Neural cell (in vitro differentiated cells): ENCODE measurements around the gene ST3GAL4. TPM values are rescaled to one million over a fixed set of nuclear protein-coding genes. Genes with fewer than 3 reads are reported as not detected.

Experiments
- H2AFZ ChIP-seq: fragments of 200-600, 300-800 bp; sonication (generic), shearing (Covaris generic); 2 replicates; pipeline ENCODE4 v1.6.0; 2014; ENCODE audit warnings: low read depth, mild to moderate bottlenecking, antibody characterized with exemption, low read length, moderate library complexity
- H3F3A ChIP-seq: fragments of 200-600 bp; shearing (Covaris generic); 2 replicates; pipeline ENCODE4 v1.6.1; 2016; ENCODE audit warnings: mild to moderate bottlenecking, moderate library complexity, mixed read lengths, antibody characterized with exemption, low read length; ENCODE audit not compliant: insufficient read depth, poor library complexity, severe bottlenecking
- H3K27ac ChIP-seq: fragments of 200-600, 300-800 bp; sonication (generic), shearing (Covaris generic); 2 replicates; pipeline ENCODE4 v1.5.1; 2014; ENCODE audit warnings: mild to moderate bottlenecking, low read length, moderate library complexity
- H3K27me3 ChIP-seq: fragments of 300-800, 200-600 bp; sonication (generic), shearing (Covaris generic); 2 replicates; pipeline ENCODE4 v1.6.0; 2014; ENCODE audit warnings: mild to moderate bottlenecking, low read depth, low read length, moderate library complexity; ENCODE audit not compliant: insufficient read depth
- H3K36me3 ChIP-seq: fragments of 300-800, 200-600 bp; sonication (generic), shearing (Covaris generic); 2 replicates; pipeline ENCODE4 v1.5.1; 2014; ENCODE audit warnings: mild to moderate bottlenecking, antibody characterized with exemption, low read length, moderate library complexity; ENCODE audit not compliant: insufficient read depth
- H3K4me2 ChIP-seq: fragments of 300-800, 200-600 bp; sonication (generic), shearing (Covaris generic); 2 replicates; pipeline ENCODE4 v1.6.0; 2014; ENCODE audit warnings: mild to moderate bottlenecking, low read length
- H3K4me3 ChIP-seq: fragments of 300-800, 200-600 bp; sonication (generic), shearing (Covaris generic); 2 replicates; pipeline ENCODE4 v1.5.1; 2014; ENCODE audit warnings: mild to moderate bottlenecking, low read length, moderate library complexity
- H3K79me2 ChIP-seq: fragments of 200-600 bp; shearing (Covaris generic); replicated peaks from 2 replicates; pipeline ENCODE4 v1.6.0; 2014; ENCODE audit warnings: mild to moderate bottlenecking, low read length, moderate library complexity; ENCODE audit not compliant: insufficient read depth
- H3K9ac ChIP-seq: fragments of 300-800, 200-600 bp; sonication (generic), shearing (Covaris generic); 2 replicates; pipeline ENCODE4 v1.6.1; 2016; ENCODE audit warnings: mild to moderate bottlenecking, low read length, mixed read lengths
- H3K9me2 ChIP-seq: fragments of 200-600 bp; shearing (Covaris generic); 2 replicates; pipeline ENCODE4 v1.6.1; 2016; ENCODE audit warnings: mild to moderate bottlenecking, low read length, mixed read lengths; ENCODE audit not compliant: insufficient read depth
- H3K9me3 ChIP-seq: fragments of 200-600, 300-800 bp; sonication (generic), shearing (Covaris generic); 2 replicates; pipeline ENCODE4 v1.6.1; 2016; ENCODE audit warnings: mild to moderate bottlenecking, mixed run types, low read length, moderate library complexity, mixed read lengths
- H4K20me1 ChIP-seq: fragments of 200-600 bp; shearing (Covaris generic); 2 replicates; pipeline ENCODE4 v1.6.1; 2016; ENCODE audit warnings: mild to moderate bottlenecking, mixed run types; ENCODE audit not compliant: insufficient read depth
- CTCF ChIP-seq: fragments of 450-650 bp; IDR thresholded peaks from 2 replicates; pipeline ENCODE4 v1.5.1; 2014; ENCODE audit warnings: antibody characterized with exemption, mild to moderate bottlenecking, moderate library complexity; ENCODE audit not compliant: poor library complexity, severe bottlenecking
- EP300 ChIP-seq: fragments of 450-650 bp; conservative IDR thresholded peaks from 2 replicates; pipeline ENCODE4 v1.6.1; 2014; ENCODE audit warnings: antibody characterized with exemption, mild to moderate bottlenecking, moderate library complexity; ENCODE audit not compliant: poor library complexity, severe bottlenecking
- EZH2 ChIP-seq: fragments of 200-600, 300-800 bp; shearing (Covaris generic), sonication (generic); IDR thresholded peaks from 2 replicates; pipeline ENCODE4 v1.6.1; 2014; ENCODE audit warnings: antibody characterized with exemption, low read length, borderline replicate concordance, mild to moderate bottlenecking; ENCODE audit not compliant: insufficient read depth, poor library complexity, severe bottlenecking
- MXI1 ChIP-seq: fragments of 450-650 bp; conservative IDR thresholded peaks from 2 replicates; pipeline ENCODE4 v1.6.1; 2014; ENCODE audit warnings: antibody characterized with exemption, mild to moderate bottlenecking; ENCODE audit not compliant: poor library complexity, severe bottlenecking
- POLR2AphosphoS5 ChIP-seq: IDR thresholded peaks from 2 replicates; pipeline ENCODE4 v1.6.1; 2012
- RAD21 ChIP-seq: fragments of 450-650 bp; conservative IDR thresholded peaks from 2 replicates; pipeline ENCODE4 v1.6.1; 2014; ENCODE audit warnings: antibody characterized with exemption, mild to moderate bottlenecking, moderate library complexity
- REST ChIP-seq: IDR thresholded peaks from 2 replicates; pipeline ENCODE4 v1.6.1; 2012; ENCODE audit warnings: borderline replicate concordance
- SMC3 ChIP-seq: fragments of 450-650 bp; conservative IDR thresholded peaks from 2 replicates; pipeline ENCODE4 v1.6.1; 2014; ENCODE audit warnings: antibody characterized with exemption, mild to moderate bottlenecking, moderate library complexity; ENCODE audit not compliant: poor library complexity
- TAF1 ChIP-seq: IDR thresholded peaks from 2 replicates; pipeline ENCODE4 v1.6.1; 2012; ENCODE audit warnings: low read depth
- polyA plus RNA-seq: library from polyadenylated mRNA; depleted of rRNA; stranded (reverse); fragments of >200 nt; gene quantifications from 2 replicates; pipeline ENCODE4 v1.2.3, GENCODE V29; 2014

The ST3GAL4 gene
- polyA plus RNA-seq, 1 donor from 2014 or later: 46.1 TPM

GRCh38 chr11:126416542-126417090, 61.1 kb downstream of the ST3GAL4 start (continued):
- TF ChIP-seq RAD21: no peak

- Histone ChIP-seq H3K36me3 (no peaks in the 10 kb centered on the region), H3K4me3 (no peak overlapping the region), H4K20me1 (no peaks in the 10 kb centered on the region), H3K9me2 (no peaks in the 10 kb centered on the region), H3K9me3 (no peaks in the 10 kb centered on the region), H3K27ac (no peak overlapping the region), H3K9ac (no peak overlapping the region), H2AFZ (no peak overlapping the region), H3F3A (no peaks in the 10 kb centered on the region), H3K79me2 (no peaks in the 10 kb centered on the region), H3K27me3 (no peaks in the 10 kb centered on the region), H3K4me2 (no peak overlapping the region)
- TF ChIP-seq TAF1: no peak
- no peak for TF ChIP-seq CTCF
- TF ChIP-seq EP300: no peak
- TF ChIP-seq MXI1: no peak
- no peak for TF ChIP-seq RAD21
- TF ChIP-seq EZH2: no peak
- no peak for TF ChIP-seq REST
- no peak for TF ChIP-seq SMC3
- TF ChIP-seq POLR2AphosphoS5: no peak
Observed at GRCh38 chr11:126417091-126417862, 61.8 kb downstream of the ST3GAL4 start.

GRCh38 chr11:126418887-126419286, 63.4 kb downstream of the ST3GAL4 start:
- no peaks in the 10 kb centered on the region for H3K9me2 ChIP-seq
- H3K9ac ChIP-seq: no peak overlapping the region
- H3K27me3 ChIP-seq: no peaks in the 10 kb centered on the region
- H3K79me2 ChIP-seq: no peaks in the 10 kb centered on the region
- H2AFZ ChIP-seq: no peak overlapping the region
- H3F3A ChIP-seq: no peaks in the 10 kb centered on the region
- H3K27ac ChIP-seq: no peak overlapping the region
- no peak overlapping the region for H3K4me3 ChIP-seq
- no peak overlapping the region for H3K4me2 ChIP-seq
- H3K9me3 ChIP-seq: no peaks in the 10 kb centered on the region
- H4K20me1 ChIP-seq: no peaks in the 10 kb centered on the region
- no peak for TF ChIP-seq CTCF
- no peak for TF ChIP-seq POLR2AphosphoS5
- H3K36me3 ChIP-seq: no peaks in the 10 kb centered on the region
